ENCODE data around the gene PITX2. TPM values are rescaled to one million over a fixed set of nuclear protein-coding genes. Genes with fewer than 3 reads are reported as not detected.
A peak's percentile ranks its signal among the peaks of the same experiment; 100 is the strongest.

PITX2 gene
- total RNA-seq, 4 donors from 2014 or later = 3.5 to 31.3 (median 18.2) TPM

DNA sequence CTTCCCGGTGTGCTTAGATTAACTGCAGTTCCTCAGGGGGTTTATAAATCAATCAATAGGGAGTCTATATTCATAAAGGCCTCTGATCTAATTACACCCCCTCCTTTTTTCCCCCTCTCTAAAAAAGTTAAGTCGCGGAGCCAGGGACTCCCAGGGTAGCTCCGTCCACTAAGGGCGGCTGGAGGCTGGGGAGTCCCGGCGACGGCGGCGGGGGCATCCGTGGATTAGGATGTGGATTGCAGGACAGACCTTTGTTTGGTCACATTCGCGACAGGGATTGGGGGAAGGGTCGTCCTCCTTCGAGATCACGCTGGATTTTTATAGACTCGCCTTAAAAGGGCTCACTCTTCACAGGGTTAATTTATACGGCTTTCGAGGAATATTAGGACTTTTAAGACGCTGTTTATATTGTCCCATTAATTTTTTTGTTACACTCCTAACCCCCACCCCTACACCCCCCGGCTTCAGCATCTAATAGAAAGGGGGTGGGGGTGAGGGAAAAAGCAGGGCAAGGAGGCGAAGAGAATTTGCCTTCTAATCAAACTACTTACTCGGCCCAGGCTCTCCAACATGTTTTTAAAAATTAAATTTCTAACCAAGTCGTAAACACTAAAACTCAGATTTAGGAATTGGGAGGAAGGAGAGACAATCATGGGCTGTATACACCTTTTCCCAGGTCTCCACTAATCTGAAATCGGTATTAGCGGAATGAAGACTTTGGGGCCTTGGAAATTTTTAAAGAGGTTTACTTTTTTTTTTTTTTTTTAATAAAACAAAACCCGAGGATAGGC, 8.5 kb downstream of the PITX2 start:
- H3K4me3 ChIP-seq = no peak overlapping the region
- no peak for ATAC-seq
- TF ChIP-seq POLR2AphosphoS5 (IDR thresholded peaks at IDR 0.05) (no peak), POLR2A (IDR thresholded peaks at IDR 0.05) (no peak), EP300 (IDR thresholded peaks at IDR 0.05) (no peak)
- TF ChIP-seq, protein P1, sequence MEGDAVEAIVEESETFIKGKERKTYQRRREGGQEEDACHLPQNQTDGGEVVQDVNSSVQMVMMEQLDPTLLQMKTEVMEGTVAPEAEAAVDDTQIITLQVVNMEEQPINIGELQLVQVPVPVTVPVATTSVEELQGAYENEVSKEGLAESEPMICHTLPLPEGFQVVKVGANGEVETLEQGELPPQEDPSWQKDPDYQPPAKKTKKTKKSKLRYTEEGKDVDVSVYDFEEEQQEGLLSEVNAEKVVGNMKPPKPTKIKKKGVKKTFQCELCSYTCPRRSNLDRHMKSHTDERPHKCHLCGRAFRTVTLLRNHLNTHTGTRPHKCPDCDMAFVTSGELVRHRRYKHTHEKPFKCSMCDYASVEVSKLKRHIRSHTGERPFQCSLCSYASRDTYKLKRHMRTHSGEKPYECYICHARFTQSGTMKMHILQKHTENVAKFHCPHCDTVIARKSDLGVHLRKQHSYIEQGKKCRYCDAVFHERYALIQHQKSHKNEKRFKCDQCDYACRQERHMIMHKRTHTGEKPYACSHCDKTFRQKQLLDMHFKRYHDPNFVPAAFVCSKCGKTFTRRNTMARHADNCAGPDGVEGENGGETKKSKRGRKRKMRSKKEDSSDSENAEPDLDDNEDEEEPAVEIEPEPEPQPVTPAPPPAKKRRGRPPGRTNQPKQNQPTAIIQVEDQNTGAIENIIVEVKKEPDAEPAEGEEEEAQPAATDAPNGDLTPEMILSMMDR (IDR thresholded peaks at IDR 0.05) = no peak
- H3K27ac ChIP-seq = no peak overlapping the region
- H3K27me3 ChIP-seq = peaks cover 88% of the 10 kb centered on the region
- no peaks in the 10 kb centered on the region for H3K9me3 ChIP-seq
- H3K4me1 ChIP-seq = peaks cover 0 to 42% (median 0%) of the 10 kb centered on the region in 3 donors
- WGBS, 2 donors (ENCODE audit: low coverage in 1 of 2) = 46 to 66% methylated on average over 18 to 24 of the region's 27 CpGs
- H3K36me3 ChIP-seq = no peaks in the 10 kb centered on the region

DNA sequence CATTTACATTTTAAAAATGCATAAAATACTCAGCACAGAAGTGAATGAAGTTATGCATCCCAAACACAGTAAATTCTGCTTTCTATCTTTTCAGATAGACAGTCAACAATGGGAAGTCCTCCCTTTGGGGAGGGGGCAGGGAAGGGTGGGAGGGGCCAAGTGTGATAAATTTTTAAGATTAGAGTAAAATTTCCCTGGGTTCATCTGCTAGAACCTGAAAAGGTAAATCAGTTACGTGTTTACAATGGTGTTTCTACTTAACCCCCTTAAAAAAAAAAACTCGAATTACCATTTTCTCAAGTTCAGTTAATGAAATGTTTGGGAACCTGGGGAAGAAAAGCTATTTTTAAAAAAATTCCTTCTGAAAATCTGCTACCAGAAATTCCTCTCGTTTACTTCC, 9.1 kb downstream of the PITX2 start:
- no peak overlapping the region for H3K27ac ChIP-seq
- H3K9me3 ChIP-seq = no peaks in the 10 kb centered on the region
- no peak for ATAC-seq
- peaks cover 0 to 39% (median 0%) of the 10 kb centered on the region in 3 donors for H3K4me1 ChIP-seq
- no peaks in the 10 kb centered on the region for H3K36me3 ChIP-seq
- H3K4me3 ChIP-seq = no peak overlapping the region
- TF ChIP-seq EP300 (IDR thresholded peaks at IDR 0.05) (no peak), POLR2A (IDR thresholded peaks at IDR 0.05) (no peak), POLR2AphosphoS5 (IDR thresholded peaks at IDR 0.05) (no peak)
- TF ChIP-seq, protein P1 (IDR thresholded peaks at IDR 0.05) = no peak
- 39 to 78% methylated on average over 3 of the region's 3 CpGs for WGBS, 2 donors (ENCODE audit: low coverage in 1 of 2)
- peaks cover 83% of the 10 kb centered on the region for H3K27me3 ChIP-seq

DNA sequence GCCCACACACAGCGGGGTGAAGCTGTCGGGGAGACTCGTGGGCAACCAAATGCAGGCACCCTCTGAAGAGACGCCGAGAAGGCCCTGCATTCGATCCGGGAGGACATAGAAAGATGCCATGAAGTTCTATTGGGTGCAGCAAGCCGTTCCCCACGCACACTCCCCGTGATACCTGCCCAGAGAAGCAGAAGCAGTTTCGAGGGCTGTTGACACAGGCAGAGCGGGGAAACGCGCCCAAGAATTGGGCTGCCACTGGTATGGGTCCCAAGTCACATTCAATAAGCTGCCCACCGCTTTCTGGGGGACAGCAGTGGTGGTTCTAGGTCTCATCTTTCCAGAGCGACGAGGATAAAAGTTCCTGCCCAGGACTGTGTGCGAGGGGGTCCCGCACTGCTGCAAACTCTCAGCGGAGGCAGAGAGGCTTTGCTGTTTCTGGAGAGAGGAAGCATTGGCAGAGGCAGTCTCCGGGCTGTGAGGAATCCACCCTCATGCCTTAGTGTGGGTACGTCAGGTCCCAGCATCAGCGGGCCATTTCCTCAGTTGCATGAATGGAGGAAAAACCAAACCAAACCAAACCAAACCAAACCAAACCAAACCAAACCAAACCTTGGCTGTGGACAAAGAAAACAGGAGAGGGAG, 10.1 kb downstream of the PITX2 start:
- WGBS, 2 donors (ENCODE audit: low coverage in 1 of 2) = 83% methylated on average over 3 of the region's 23 CpGs; no CpG with 5 or more reads in 1 of the 2 donors
- Histone ChIP-seq H3K9me3 (no peaks in the 10 kb centered on the region), H3K27ac (no peak overlapping the region), H3K4me3 (no peak overlapping the region), H3K4me1 (peaks cover 0 to 31% (median 0%) of the 10 kb centered on the region in 3 donors), H3K27me3 (peaks cover 81% of the 10 kb centered on the region), H3K36me3 (no peaks in the 10 kb centered on the region)
- ATAC-seq = no peak
- TF ChIP-seq, protein P1 (IDR thresholded peaks at IDR 0.05) = no peak
- TF ChIP-seq POLR2A (IDR thresholded peaks at IDR 0.05) (no peak), POLR2AphosphoS5 (IDR thresholded peaks at IDR 0.05) (no peak), EP300 (IDR thresholded peaks at IDR 0.05) (no peak)

DNA sequence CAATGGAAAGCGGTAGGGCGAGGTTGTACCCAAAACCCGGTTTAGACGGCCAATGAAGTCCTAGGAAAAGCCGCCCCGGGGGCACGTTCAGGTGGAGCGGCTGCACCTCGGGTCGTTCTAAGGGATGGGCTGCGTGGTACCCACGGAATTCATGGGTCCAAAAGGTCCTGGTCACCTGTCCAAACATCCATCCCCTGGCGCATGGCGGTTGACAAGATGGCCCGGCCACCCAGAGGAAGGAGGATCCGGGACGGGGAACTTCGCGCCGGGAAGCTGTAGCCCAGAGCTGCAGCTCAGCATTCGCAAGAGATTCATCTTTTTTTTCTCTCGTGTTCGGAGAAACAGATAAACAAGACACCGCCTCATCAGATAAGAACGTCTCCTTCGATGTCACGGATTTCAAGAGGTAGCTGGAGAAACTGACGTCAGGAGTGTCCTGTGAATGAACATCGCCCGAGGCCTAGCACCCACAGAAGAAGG, 10.9 kb downstream of the PITX2 start:
- no peak for ATAC-seq
- TF ChIP-seq POLR2AphosphoS5 (IDR thresholded peaks at IDR 0.05) (no peak), EP300 (IDR thresholded peaks at IDR 0.05) (no peak), POLR2A (IDR thresholded peaks at IDR 0.05) (no peak)
- TF ChIP-seq, protein P1 (IDR thresholded peaks at IDR 0.05) = no peak
- H3K36me3 ChIP-seq = no peaks in the 10 kb centered on the region
- 30 to 77% methylated on average over 3 to 9 of the region's 30 CpGs for WGBS, 2 donors (ENCODE audit: low coverage in 1 of 2)
- no peaks in the 10 kb centered on the region for H3K9me3 ChIP-seq
- no peak overlapping the region for H3K27ac ChIP-seq
- peaks cover 77% of the 10 kb centered on the region for H3K27me3 ChIP-seq
- peak overlapping the region in 1 of 2 donors; percentile 36 for H3K4me3 ChIP-seq
- peaks cover 0 to 24% (median 0%) of the 10 kb centered on the region in 3 donors for H3K4me1 ChIP-seq
